ENCODE results near the gene TEX36. TPM values are rescaled to one million over a fixed set of nuclear protein-coding genes. Genes with fewer than 3 reads are reported as not detected.

TEX36 gene
- total and polyA plus RNA-seq, 2 of the 13 experiments (the other 11 are each of a cell fraction or from before 2014, with no cell fraction given), result not detected

GRCh38 chr10:125672884-125673283, 10.1 kb downstream of the TEX36 start (continued):
- TF ChIP-seq CSRNP1 (CRISPR knock-in tag; IDR thresholded peaks at IDR 0.05) (no peak), MEIS1 (CRISPR knock-in tag; IDR thresholded peaks at IDR 0.05; ENCODE audit: borderline replicate concordance) (no peak), MLX (CRISPR knock-in tag; IDR thresholded peaks at IDR 0.05) (no peak), GRHL1 (CRISPR knock-in tag; conservative IDR thresholded peaks at IDR 0.05) (no peak), ZNF777 (CRISPR knock-in tag; IDR thresholded peaks at IDR 0.05) (no peak), AKNA (CRISPR knock-in tag; IDR thresholded peaks at IDR 0.05; ENCODE audit: borderline replicate concordance) (no peak), ZFP1 (CRISPR knock-in tag; IDR thresholded peaks at IDR 0.05) (no peak)

Measured in HepG2 (cell line).